Mesenchymal stem cell (in vitro differentiated cells and primary cell): ENCODE data around the gene MARK4.
A peak's percentile ranks its signal among the peaks of the same experiment; 100 is the strongest.

Experiments
- DNase-seq: peaks from one replicate; pipeline ENCODE4 v3.0.0-alpha.2; 2013
- H2AFZ ChIP-seq: one replicate; pipeline ENCODE4 v1.6.1; 2013; ENCODE audit warnings: low read depth, mild to moderate bottlenecking, control low read depth, inconsistent platforms, low read length, moderate library complexity
- H2AK5ac ChIP-seq: 2 replicates; pipeline ENCODE4 v1.6.1; 2013; ENCODE audit warnings: low read length, moderate library complexity, mild to moderate bottlenecking, inconsistent platforms; ENCODE audit not compliant: severe bottlenecking
- H2BK120ac ChIP-seq: one replicate; pipeline ENCODE4 v1.6.1; 2013; ENCODE audit warnings: low read depth, mild to moderate bottlenecking, inconsistent platforms, low read length, moderate library complexity
- H2BK12ac ChIP-seq, 2 experiments: one replicate each; pipeline ENCODE4 v1.6.1; 2013; ENCODE audit warnings: inconsistent platforms in 2 of 2, low read length in 2 of 2, mild to moderate bottlenecking in 2 of 2, moderate library complexity in 2 of 2, control low read depth in 1 of 2
- H2BK15ac ChIP-seq: one replicate; pipeline ENCODE4 v1.6.1; 2013; ENCODE audit warnings: mild to moderate bottlenecking, low read depth, inconsistent platforms; ENCODE audit not compliant: poor library complexity, severe bottlenecking
- H2BK5ac ChIP-seq: 2 replicates; pipeline ENCODE4 v1.6.1; 2013; ENCODE audit warnings: low read depth, mild to moderate bottlenecking, low read length, control low read depth, inconsistent platforms; ENCODE audit not compliant: poor library complexity, severe bottlenecking
- H3K14ac ChIP-seq, 2 experiments: one replicate each; pipeline ENCODE4 v1.6.1; 2013; ENCODE audit warnings: inconsistent platforms in 2 of 2, low read length in 2 of 2, control low read depth in 1 of 2, mild to moderate bottlenecking in 1 of 2, moderate library complexity in 1 of 2
- H3K18ac ChIP-seq, 2 experiments: one replicate each; pipeline ENCODE4 v1.6.1; 2013; ENCODE audit warnings: inconsistent platforms in 2 of 2, low read length in 2 of 2, control low read depth in 1 of 2, low read depth in 1 of 2, mild to moderate bottlenecking in 1 of 2
- H3K23ac ChIP-seq, 2 experiments: one replicate each; pipeline ENCODE4 v1.6.1; 2013; ENCODE audit warnings: inconsistent platforms in 2 of 2, low read length in 2 of 2, mild to moderate bottlenecking in 2 of 2, moderate library complexity in 2 of 2, control low read depth in 1 of 2
- H3K27ac ChIP-seq: 2 replicates; pipeline ENCODE4 v1.5.1; 2013; ENCODE audit warnings: mild to moderate bottlenecking, moderate library complexity, low read length, control low read depth, inconsistent platforms; ENCODE audit not compliant: poor library complexity, severe bottlenecking
- H3K27me3 ChIP-seq, 2 experiments: 2 replicates each; pipeline versions ENCODE4 v1.6.1 to v1.7.0; 2013; ENCODE audit warnings: low read length in 2 of 2, mild to moderate bottlenecking in 2 of 2, moderate library complexity in 2 of 2, control low read depth in 1 of 2, inconsistent platforms in 1 of 2; ENCODE audit not compliant: control insufficient read depth in 1 of 2, insufficient read depth in 1 of 2
- H3K36me3 ChIP-seq, 2 experiments: 2 replicates each; pipeline versions ENCODE4 v1.6.1 to v1.7.0; 2013; ENCODE audit warnings: low read length in 2 of 2, control low read depth in 1 of 2, inconsistent platforms in 1 of 2, low read depth in 1 of 2, mild to moderate bottlenecking in 1 of 2; ENCODE audit not compliant: insufficient read depth in 2 of 2, control insufficient read depth in 1 of 2
- H3K4ac ChIP-seq, 2 experiments: one replicate each; pipeline ENCODE4 v1.6.1; 2013; ENCODE audit warnings: inconsistent platforms in 2 of 2, low read length in 2 of 2, mild to moderate bottlenecking in 2 of 2, moderate library complexity in 2 of 2, control low read depth in 1 of 2, low read depth in 1 of 2
- H3K4me1 ChIP-seq: 2 replicates; pipeline ENCODE4 v1.6.1; 2013; ENCODE audit warnings: low read depth, low read length, control low read depth; ENCODE audit not compliant: control insufficient read depth, insufficient read depth
- H3K4me2 ChIP-seq: 2 replicates; pipeline ENCODE4 v1.6.1; 2013; ENCODE audit warnings: low read length, mild to moderate bottlenecking, inconsistent platforms; ENCODE audit not compliant: poor library complexity, severe bottlenecking
- H3K4me3 ChIP-seq, 2 experiments: 2 replicates each; pipeline versions ENCODE4 v1.5.1 to v1.7.0; 2013; ENCODE audit warnings: low read length in 2 of 2, mild to moderate bottlenecking in 2 of 2, control low read depth in 1 of 2, low read depth in 1 of 2; ENCODE audit not compliant: insufficient read depth in 1 of 2
- H3K79me1 ChIP-seq: replicated peaks from 2 replicates; pipeline ENCODE4 v1.6.1; 2013; ENCODE audit warnings: mild to moderate bottlenecking, control low read depth, low read length, inconsistent platforms; ENCODE audit not compliant: poor library complexity, severe bottlenecking
- H3K9ac ChIP-seq: 2 replicates; pipeline ENCODE4 v1.7.0; 2013; ENCODE audit warnings: mild to moderate bottlenecking, low read length, moderate library complexity
- H3K9me3 ChIP-seq: 2 replicates; pipeline ENCODE4 v1.7.0; 2013; ENCODE audit warnings: mild to moderate bottlenecking, low read length; ENCODE audit not compliant: control insufficient read depth
- H4K8ac ChIP-seq: one replicate; pipeline ENCODE4 v1.6.1; 2013; ENCODE audit warnings: inconsistent platforms, mild to moderate bottlenecking, low read length, moderate library complexity
- H4K91ac ChIP-seq: one replicate; pipeline ENCODE4 v1.6.1; 2013; ENCODE audit warnings: mild to moderate bottlenecking, low read length, inconsistent platforms
- WGBS: methylation state at CpG from one replicate; pipeline ENCODE4 v1.1.7; 2013; ENCODE audit warnings: mixed read lengths; 5-methylcytosine and 5-hydroxymethylcytosine counted together

MARK4 gene

DNA sequence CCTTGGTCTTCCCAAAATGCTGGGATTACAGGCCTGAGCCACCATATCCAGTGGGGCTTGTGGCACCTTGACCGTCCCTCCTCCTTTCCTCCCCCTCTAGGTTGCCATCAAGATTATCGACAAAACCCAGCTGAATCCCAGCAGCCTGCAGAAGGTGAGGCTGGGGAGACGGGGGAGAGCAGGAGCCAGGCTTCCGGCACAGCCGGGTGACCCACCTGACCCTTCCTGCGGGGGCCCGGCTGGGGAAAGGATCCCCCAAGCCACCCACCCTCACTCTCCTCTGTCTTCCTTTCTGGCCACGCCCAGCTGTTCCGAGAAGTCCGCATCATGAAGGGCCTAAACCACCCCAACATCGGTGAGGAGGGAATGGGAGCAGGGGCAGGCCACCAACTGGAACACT, 11.9 kb downstream of the MARK4 start:
- no peak overlapping the region for H3K4me2 ChIP-seq
- no peak overlapping the region for H3K4ac ChIP-seq
- H2BK12ac ChIP-seq: no peak overlapping the region
- H3K23ac ChIP-seq: no peak overlapping the region
- H3K27ac ChIP-seq: no peak overlapping the region
- H2BK15ac ChIP-seq: no peak overlapping the region
- peaks cover 38 to 57% of the 10 kb centered on the region in 2 experiments for H3K36me3 ChIP-seq
- no peaks in the 10 kb centered on the region for H3K27me3 ChIP-seq
- H3K18ac ChIP-seq: no peak overlapping the region
- H4K91ac ChIP-seq: no peak overlapping the region
- DNase-seq: no peak
- no peak overlapping the region for H2AK5ac ChIP-seq
- H3K4me3 ChIP-seq: no peak overlapping the region
- H4K8ac ChIP-seq: no peak overlapping the region
- no peak overlapping the region for H2AFZ ChIP-seq
- no peak overlapping the region for H2BK120ac ChIP-seq
- no peak overlapping the region for H2BK5ac ChIP-seq
- H3K9me3 ChIP-seq: no peaks in the 10 kb centered on the region
- H3K4me1 ChIP-seq: no peaks in the 10 kb centered on the region
- WGBS: 100% methylated on average over 7 of the region's 11 CpGs
- H3K14ac ChIP-seq: no peak overlapping the region
- H3K79me1 ChIP-seq: peaks cover 31% of the 10 kb centered on the region
- no peak overlapping the region for H3K9ac ChIP-seq

DNA sequence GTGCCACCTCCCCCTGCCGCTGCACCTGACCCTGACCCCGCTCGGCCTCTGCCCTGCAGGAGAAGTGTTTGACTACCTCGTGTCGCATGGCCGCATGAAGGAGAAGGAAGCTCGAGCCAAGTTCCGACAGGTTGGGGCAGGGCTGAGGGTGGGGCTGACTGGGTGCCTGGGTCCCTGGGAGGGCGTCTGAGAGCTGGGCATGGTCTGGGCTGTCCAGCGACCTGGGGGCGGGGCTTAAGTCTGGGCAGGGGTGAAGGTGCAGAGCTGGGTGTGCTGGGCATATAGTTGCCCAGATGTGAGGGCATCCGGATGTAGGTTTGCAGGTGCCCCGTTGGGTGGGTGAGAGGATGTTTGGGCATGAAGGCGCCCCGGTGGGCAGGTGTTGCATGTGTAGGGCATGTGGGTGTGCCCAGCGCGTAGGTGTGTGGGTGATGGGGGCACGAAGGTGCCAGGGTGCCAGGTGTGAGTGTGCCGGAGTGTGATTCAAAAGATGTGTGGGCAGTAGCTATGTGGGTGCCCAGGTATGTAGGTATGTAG, 13.8 kb downstream of the MARK4 start:
- Histone ChIP-seq H3K9me3 (no peaks in the 10 kb centered on the region), H3K27me3 (no peaks in the 10 kb centered on the region), H3K18ac (no peak overlapping the region), H3K27ac (no peak overlapping the region), H3K79me1 (peaks cover 32% of the 10 kb centered on the region), H2BK5ac (no peak overlapping the region), H3K14ac (no peak overlapping the region), H3K23ac (no peak overlapping the region), H3K36me3 (peaks cover 47 to 66% of the 10 kb centered on the region in 2 experiments), H3K9ac (no peak overlapping the region), H4K8ac (peak overlapping the region; percentile 71), H3K4me2 (no peak overlapping the region), H4K91ac (peak overlapping the region; percentile 48), H2BK120ac (no peak overlapping the region), H2AFZ (no peak overlapping the region), H3K4ac (no peak overlapping the region), H2BK15ac (no peak overlapping the region), H3K4me1 (no peaks in the 10 kb centered on the region), H2BK12ac (no peak overlapping the region), H2AK5ac (no peak overlapping the region), H3K4me3 (no peak overlapping the region)
- 97% methylated on average over 19 of the region's 19 CpGs for WGBS
- no peak for DNase-seq

DNA sequence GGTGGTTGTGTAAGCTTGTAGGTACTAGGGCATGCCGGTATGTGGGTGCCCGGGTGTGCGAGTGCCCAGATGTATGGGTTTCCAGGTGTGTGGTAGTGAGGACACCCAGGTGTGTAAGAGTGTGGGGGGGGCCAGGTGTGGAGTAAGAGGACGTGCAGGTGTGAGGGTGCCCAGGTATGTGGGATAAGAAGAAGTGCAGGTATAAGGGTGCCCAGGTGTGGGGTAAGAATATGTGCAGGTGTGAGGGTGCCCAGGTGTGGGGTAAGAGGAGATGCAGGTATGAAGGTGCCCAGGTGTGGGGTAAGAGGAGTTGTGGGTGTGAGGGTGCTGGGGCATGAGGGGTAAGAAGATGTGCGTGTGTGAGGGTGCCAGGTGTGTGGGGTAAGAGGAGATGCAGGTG, 14.3 kb downstream of the MARK4 start:
- no peaks in the 10 kb centered on the region for H3K27me3 ChIP-seq
- no peak overlapping the region for H2BK12ac ChIP-seq

DNA sequence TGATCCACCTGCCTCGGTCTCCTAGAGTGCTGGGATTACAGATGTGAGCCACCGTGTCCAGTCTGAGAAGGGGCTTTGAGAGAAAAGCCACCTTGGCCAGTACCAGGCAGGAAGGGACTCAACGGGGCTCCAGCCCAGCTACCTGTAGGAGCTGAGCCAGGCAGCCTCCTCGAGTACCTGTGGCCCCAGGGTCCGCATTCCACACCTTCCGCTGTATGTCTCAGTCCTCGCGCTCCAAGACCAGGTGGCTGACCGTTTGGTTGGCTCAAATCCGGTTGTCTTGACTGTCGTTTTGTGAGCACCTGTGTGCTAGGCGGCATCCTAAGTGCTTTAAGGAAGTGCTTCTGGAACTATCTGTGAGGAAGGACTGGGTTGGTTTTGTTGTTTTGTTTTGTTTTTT, 16.2 kb downstream of the MARK4 start:
- no peak overlapping the region for H2BK120ac ChIP-seq
- no peak overlapping the region for H2BK12ac ChIP-seq
- H3K23ac ChIP-seq: no peak overlapping the region
- H3K27me3 ChIP-seq: no peaks in the 10 kb centered on the region
- no peak overlapping the region for H3K18ac ChIP-seq
- no peak overlapping the region for H3K14ac ChIP-seq
- no peak overlapping the region for H3K4me2 ChIP-seq
- H4K91ac ChIP-seq: peak overlapping the region; percentile 18
- peak overlapping the region; percentile 57 for H2BK15ac ChIP-seq
- no peaks in the 10 kb centered on the region for H3K4me1 ChIP-seq
- WGBS: 96% methylated on average over 11 of the region's 12 CpGs
- H2BK5ac ChIP-seq: no peak overlapping the region
- no peak overlapping the region for H2AFZ ChIP-seq
- no peak overlapping the region for H3K4ac ChIP-seq
- no peak overlapping the region for H2AK5ac ChIP-seq
- no peak for DNase-seq
- no peaks in the 10 kb centered on the region for H3K9me3 ChIP-seq
- H3K36me3 ChIP-seq: peaks cover 63 to 76% of the 10 kb centered on the region in 2 experiments
- H3K27ac ChIP-seq: no peak overlapping the region
- H3K4me3 ChIP-seq: no peak overlapping the region
- no peak overlapping the region for H3K9ac ChIP-seq
- peaks cover 30% of the 10 kb centered on the region for H3K79me1 ChIP-seq
- no peak overlapping the region for H4K8ac ChIP-seq

More for the DNA sequence above, 14.3 kb downstream of the MARK4 start:
- no peak overlapping the region for H3K14ac ChIP-seq
- H4K8ac ChIP-seq: peak overlapping the region; percentile 71
- WGBS: 97% methylated on average over 5 of the region's 5 CpGs
- no peak overlapping the region for H2BK5ac ChIP-seq
- H3K27ac ChIP-seq: no peak overlapping the region
- no peak overlapping the region for H2BK120ac ChIP-seq
- H3K4me3 ChIP-seq: no peak overlapping the region
- H3K4me2 ChIP-seq: no peak overlapping the region
- peaks cover 32% of the 10 kb centered on the region for H3K79me1 ChIP-seq
- peak overlapping the region; percentile 48 for H4K91ac ChIP-seq
- no peak overlapping the region for H2BK15ac ChIP-seq
- no peak overlapping the region for H3K18ac ChIP-seq
- H3K4me1 ChIP-seq: no peaks in the 10 kb centered on the region
- H3K36me3 ChIP-seq: peaks cover 53 to 68% of the 10 kb centered on the region in 2 experiments
- no peak overlapping the region for H3K9ac ChIP-seq
- H2AK5ac ChIP-seq: no peak overlapping the region
- no peak for DNase-seq
- no peak overlapping the region for H3K23ac ChIP-seq
- H2AFZ ChIP-seq: no peak overlapping the region
- H3K9me3 ChIP-seq: no peaks in the 10 kb centered on the region
- no peak overlapping the region for H3K4ac ChIP-seq
